Measurements from ENCODE around the gene ZBTB40.

ZBTB40 gene

GRCh38 chr1:22537441-22538139 lies 85.9 kb downstream of the ZBTB40 start:
- no peak for DNase-seq

DNA sequence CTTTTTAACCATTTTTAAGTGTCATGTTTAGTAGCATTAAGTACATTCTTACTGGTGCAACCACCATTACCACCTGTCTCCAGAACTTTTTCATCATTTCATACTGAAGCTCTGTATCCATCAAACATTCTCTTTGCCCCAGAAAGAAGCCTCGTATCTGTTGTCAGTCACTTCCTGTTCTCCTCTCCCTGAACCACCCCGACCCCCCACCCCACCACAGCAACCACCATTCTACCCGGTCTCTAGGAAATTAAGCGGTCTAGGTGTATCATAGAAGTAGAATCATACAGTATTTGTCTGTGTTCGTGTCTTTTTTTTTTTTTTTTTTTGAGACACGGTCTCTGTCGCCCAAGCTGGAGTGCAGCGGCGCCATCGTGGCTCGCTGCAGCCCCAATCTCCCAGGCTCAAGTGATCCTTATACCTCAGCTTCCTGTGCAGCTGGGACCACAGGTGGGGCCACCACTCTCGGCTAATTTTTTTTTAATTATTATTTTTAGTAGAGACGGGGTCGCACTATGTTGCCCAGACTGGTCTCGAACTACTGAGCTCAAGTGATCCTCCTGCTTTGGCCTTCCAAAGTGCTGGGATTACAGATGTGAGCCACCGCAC lies 88.0 kb downstream of the ZBTB40 start:
- DNase-seq = no peak

DNA sequence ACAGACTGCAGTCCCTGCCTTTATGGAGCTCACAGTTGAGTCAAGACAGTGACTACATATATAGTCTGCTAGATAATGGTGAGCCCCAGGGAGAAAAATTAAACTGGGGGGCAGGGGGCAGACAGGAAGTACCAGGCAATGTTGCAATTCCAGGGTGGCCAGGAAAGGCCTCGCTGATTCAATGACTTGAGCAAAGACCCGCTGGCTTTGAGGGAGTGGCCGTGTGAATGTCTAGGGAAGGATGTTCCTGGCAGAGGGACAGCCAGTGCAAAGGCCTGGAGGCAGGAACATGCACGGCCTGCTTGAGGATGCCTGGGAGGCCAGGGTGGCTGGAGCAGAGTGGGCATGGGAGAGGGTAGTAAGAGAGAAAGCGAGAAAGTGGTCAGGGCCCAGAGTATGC lies 88.7 kb downstream of the ZBTB40 start:
- no peak for DNase-seq

- DNase-seq = no peak
These were observed 91.2 kb downstream of the ZBTB40 start for GRCh38 chr1:22542886-22543285.

GRCh38 chr1:22543679-22544078 lies 92.0 kb downstream of the ZBTB40 start:
- no peak for DNase-seq

GRCh38 chr1:22544606-22545005 lies 93.0 kb downstream of the ZBTB40 start:
- DNase-seq = no peak

DNA sequence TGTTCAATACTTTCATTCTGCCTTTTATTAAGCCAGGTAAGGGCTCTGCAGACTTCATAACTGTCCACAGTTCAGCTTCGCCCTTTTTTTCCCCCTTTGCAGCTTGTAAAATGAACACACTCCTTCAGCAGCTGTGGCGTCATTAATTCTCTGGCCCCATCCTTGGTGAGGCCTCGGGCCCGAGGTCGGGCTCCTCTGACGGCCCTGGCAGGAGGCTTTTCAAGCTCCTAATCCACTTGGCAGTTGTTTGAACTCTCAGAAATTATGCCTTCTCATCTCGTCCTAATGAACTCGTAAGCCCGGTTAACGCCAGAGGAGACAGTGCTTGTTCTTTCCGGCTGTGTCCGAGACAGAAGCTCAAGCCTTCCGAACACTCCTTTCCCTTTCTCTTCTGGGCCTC lies 93.5 kb downstream of the ZBTB40 start:
- no peak for DNase-seq

GRCh38 chr1:22547186-22547817 lies 95.7 kb downstream of the ZBTB40 start:
- DNase-seq = no peak

GRCh38 chr1:22547818-22548462 lies 96.3 kb downstream of the ZBTB40 start:
- DNase-seq = no peak

DNA sequence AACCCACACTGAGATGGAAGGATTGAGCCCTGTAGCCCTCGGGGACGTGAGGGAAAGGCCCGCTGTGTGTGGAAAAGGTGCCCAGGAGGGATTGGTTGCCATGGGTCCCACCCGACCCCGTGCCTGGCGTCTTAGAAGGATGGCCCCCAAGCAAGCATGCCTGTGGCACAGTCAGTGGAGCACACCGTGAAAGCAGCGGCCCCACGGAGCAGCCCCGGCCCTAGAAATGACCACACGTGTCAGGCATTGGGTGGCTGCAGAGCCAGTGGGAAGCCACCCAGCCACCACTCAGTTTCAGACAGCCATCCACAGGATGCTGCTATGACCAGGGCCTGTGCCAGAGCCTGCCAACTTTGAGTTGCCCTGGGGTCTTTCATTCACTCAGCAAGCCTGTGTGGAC lies 98.4 kb downstream of the ZBTB40 start:
- DNase-seq = no peak

- DNase-seq = no peak
These were observed 99.9 kb downstream of the ZBTB40 start for GRCh38 chr1:22551591-22551990.

DNA sequence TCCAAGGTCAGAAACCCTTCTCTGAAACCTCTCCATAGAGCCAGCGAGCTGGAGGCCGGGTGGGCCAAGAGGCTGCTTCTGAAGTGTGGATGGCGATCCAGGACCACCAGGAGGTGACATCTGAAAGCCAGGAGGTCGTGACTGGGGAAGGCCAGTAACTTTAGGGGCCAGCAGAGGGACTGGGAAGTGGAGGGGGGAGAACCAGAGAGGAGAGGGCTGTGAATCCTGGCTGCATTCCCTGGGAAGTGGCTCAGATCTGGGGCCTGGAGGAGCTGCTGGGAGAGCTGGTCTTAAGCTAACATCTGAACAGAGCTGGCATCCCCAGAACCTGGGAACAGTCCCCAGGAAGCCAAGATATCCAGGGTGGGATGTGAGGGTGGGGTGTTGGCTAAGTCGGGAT lies 100.4 kb downstream of the ZBTB40 start:
- DNase-seq = no peak

DNA sequence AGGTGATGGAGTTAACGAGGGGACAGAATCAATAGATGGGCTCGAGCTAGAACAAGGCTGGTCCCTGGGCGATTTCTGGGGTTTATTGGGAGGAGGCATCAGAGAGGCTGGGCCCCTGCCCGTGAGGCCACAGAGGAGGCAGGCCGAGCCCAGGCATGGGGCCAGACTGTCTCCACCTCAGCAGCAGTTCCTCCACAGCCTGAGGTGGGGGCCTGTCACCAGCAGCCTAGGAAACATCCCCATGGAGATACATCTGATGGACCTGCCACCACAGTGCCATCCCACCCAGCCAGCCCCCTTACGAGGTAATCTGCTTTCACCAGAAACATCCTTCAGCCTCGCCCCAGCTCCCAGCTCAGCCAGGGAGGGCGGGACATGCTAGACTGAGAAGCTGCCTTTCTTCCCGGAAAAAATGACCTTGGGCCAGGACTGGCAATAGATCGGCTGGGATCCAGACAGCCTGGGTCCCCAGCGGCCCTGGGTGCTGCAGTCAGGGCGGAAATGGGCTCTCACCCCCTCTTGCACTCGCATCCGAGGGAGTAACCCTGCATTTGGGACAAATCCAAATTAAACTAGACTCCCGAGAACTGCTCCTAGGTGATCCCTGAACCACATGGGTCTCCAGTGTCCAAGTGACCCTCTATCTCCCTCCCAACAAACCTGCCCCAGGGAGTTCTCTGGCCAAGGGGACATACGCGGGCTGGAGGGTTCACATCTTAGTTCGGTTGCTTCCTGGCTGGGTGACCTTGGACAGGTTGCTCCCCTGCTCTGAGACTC lies 101.6 kb downstream of the ZBTB40 start:
- no peak for DNase-seq

DNA sequence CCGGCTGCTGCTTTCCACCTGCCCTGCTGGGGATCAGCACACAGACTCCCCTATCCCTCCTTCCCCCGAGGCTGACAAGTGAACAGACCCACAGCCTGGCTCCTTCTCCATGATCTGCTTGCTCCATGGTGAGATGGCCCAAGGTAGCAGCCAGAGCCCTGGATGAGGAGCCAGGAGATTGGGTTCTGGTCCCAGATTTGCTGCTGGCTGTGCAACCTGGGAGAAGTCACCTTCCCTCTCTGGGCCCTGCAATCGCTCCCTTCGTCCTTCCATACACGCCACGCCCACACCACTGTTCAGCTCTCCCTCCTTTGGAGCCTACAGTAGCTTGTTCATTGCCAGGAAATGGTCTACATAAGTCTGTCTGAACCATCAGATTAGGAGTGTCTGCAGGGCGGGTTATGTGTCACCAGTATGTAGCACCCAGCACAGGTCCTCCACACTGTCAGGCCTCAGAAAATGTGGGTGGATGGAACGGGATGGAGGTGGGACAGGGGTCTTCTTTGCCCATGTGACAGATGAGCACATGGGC lies 102.4 kb downstream of the ZBTB40 start:
- no peak for DNase-seq

DNA sequence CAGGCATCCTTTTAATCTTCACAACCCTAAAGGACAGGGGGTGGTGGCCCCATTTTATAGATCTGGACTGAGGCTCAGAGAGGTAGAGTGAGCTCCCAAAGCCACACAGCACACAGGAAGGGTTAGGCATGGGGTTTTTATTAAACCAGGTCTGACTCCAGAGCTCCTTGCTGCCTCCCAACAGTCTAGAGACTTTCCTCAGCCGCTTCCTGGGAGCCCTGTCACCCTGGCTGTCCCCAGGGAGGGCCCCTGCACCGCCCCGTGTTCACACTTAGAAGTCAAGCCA lies 103.7 kb downstream of the ZBTB40 start:
- DNase-seq = no peak

GRCh38 chr1:22556391-22557104 lies 104.9 kb downstream of the ZBTB40 start:
- no peak for DNase-seq

- no peak for DNase-seq
These were observed 105.8 kb downstream of the ZBTB40 start for GRCh38 chr1:22557341-22557950.

DNA sequence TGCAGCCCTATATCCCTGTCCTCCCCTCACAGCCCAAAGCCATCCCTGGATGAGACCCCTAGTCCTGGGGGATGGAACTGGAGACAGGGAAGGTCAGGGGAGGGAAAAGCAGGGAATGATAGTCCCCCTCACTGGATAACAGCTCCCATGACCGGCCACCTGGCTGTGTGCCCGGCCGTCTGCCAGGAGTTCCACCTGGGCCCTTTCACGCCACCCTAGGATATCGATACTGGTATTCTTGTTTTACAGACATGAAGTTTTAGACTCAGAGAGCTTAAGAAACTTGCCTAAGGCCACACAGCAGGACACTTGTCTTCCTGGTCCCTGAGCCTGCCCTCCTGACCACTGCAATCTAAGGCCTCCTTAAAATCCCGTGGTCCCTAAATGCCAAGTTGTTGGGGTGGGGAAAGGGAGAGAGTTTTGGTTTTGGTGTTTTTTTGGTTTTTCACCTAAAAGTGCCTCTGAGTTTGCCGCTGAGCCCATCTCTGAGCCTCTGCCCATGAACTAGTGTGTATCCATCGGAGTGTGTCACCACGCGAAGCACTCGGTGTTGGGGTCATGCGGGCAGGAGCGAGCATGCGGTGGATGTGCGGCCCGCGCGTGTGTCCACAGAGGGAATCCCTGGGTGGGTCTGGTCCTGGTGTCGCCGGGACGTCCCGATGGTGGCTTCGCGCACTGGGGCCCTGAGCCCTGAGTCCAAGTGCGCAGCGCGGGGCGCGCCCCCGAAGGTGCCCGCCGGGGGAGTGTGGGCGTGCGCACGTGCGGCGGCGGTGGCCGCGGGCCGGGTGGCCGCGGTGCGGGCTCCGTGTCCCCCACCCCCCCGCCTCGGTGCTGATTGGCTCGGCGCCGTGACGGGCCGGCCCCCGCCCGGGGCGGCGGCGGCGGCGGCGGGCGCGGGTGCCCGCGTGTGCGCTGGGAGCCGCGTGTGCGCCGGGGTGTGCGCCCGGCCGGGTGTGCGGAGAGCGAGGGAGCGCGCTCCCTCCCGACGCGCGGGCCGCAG lies 111.2 kb downstream of the ZBTB40 start, which contains the start of gene EPHA8:
Gene EPHA8, plus strand, starts transcription at position 906 of the 1,000 bp plus-strand sequence. CDS start 147 bp downstream, outside the sequence.
- no peak for DNase-seq

DNA sequence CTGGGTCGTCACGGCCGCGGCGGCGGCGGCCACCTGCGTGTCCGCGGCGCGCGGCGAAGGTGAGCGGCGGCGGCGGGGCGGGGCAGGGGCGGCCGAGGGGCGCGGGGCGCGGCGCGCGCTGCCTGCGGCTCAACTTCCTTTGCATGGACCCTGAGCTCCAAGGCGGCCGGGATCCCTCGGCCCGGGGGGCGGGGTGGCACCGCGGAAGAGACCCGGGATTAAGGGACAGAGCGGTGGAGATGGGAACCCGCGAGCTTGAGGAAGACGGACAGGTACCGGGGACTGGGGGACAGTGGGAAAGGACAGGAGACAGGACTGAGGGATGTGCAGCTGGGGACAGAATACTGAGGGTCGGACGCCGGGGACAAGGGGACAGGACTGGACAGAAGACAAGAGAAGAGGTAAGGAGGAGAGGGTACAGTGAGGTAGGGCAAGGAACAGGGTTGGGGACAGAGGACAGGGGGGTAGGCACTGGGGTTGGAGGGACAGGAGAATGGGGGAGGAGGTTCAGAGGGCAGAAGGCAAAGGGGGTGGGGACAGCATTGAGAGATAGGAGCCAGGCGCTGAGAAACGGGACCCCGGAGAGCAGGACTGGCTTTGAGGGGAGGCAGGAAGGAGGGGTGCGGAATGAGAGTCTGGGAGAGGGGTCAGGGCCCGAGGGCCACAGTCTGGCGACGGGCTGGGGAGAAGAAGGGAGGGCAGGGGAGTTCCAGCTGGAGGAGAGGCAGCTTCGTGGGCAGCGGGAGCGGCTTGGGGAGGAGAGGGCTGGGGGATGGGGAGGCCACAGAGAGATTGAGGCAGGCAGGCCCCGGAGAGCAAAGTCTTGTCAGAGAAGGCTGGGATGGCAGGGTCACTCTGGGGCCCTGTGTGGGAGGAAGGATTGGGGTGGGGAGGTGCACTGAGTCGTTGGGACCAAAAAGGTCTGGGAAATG lies 112.3 kb downstream of the ZBTB40 start:
- DNase-seq = no peak
